Lung microvascular endothelial cell (primary cell): ENCODE results near the gene SARS2. TPM values are rescaled to one million over a fixed set of nuclear protein-coding genes. Genes with fewer than 3 reads are reported as not detected.
"Not testable (repeated sequence)": the region's sequence is repeated elsewhere in the genome, so short reads cannot be mapped to it uniquely, and the experiment has no call there.

Source experiments
- DNase-seq, 2 donors: peaks; one replicate each; pipeline versions ENCODE4 v3.0.0 to v3.0.0-alpha.2; 2010; ENCODE audit warnings: low read depth in 2 of 2
- total RNA-seq: library from RNA; depleted of rRNA; stranded (reverse); fragments of >200 nt; gene quantifications from 2 replicates; pipeline ENCODE4 v1.2.1, GENCODE V29; 2014

Gene SARS2
- total RNA-seq, 1 donor from 2014 or later, result 16.5 TPM

GRCh38 chr19:38893341-38893771, 37.2 kb downstream of the SARS2 start:
- DNase-seq, result peak in 1 of 2 donors; percentile 33

GRCh38 chr19:38892841-38893240, 37.7 kb downstream of the SARS2 start:
- peak in 1 of 2 donors; percentile 55 for DNase-seq

GRCh38 chr19:38891771-38892170, 38.8 kb downstream of the SARS2 start:
- DNase-seq, result no peak

GRCh38 chr19:38890686-38891085, 39.9 kb downstream of the SARS2 start:
- DNase-seq, result no peak

GRCh38 chr19:38889803-38890202, 40.8 kb downstream of the SARS2 start:
- DNase-seq, result no peak

- no peak for DNase-seq
Measured at GRCh38 chr19:38888876-38889275, 41.7 kb downstream of the SARS2 start.

- not testable (repeated sequence) for DNase-seq
Measured at GRCh38 chr19:38884691-38885090, 45.9 kb downstream of the SARS2 start.

- DNase-seq, result no peak
Measured at GRCh38 chr19:38883286-38883685, 47.3 kb downstream of the SARS2 start.

GRCh38 chr19:38880882-38881609, 49.5 kb downstream of the SARS2 start:
- DNase-seq, result no peak

- DNase-seq, result no peak
Measured at GRCh38 chr19:38880076-38880881, 50.3 kb downstream of the SARS2 start.

GRCh38 chr19:38879400-38879751, 51.2 kb downstream of the SARS2 start:
- DNase-seq, result no peak

- DNase-seq, result no peak
Measured at GRCh38 chr19:38878575-38879399, 51.8 kb downstream of the SARS2 start.

- DNase-seq, result peak; percentile 21 to 42
Measured at GRCh38 chr19:38877781-38878574, 52.6 kb downstream of the SARS2 start, which contains the start of gene RINL. RINL (minus strand) TSS chr19:38878275; CDS start chr19:38876742, 1,533 bp downstream.

GRCh38 chr19:38875656-38876395, 54.7 kb downstream of the SARS2 start:
- no peak for DNase-seq

GRCh38 chr19:38873400-38873799, 57.2 kb downstream of the SARS2 start:
- not testable (repeated sequence) for DNase-seq

- no peak for DNase-seq
Measured at GRCh38 chr19:38870612-38871011, 60.0 kb downstream of the SARS2 start.

GRCh38 chr19:38869836-38870607, 60.5 kb downstream of the SARS2 start:
- peak; percentile 58 to 77 for DNase-seq

- DNase-seq, result peak in 1 of 2 donors; percentile 22
Measured at GRCh38 chr19:38869160-38869835, 61.3 kb downstream of the SARS2 start.

GRCh38 chr19:38868551-38868950, 62.0 kb downstream of the SARS2 start:
- DNase-seq, result no peak
